Measurements from ENCODE around the gene CDRT4.

GRCh38 chr17:15405058-15405415 is 62.4 kb downstream of the CDRT4 start:
- no peak for TF ChIP-seq ELF1 (IDR thresholded peaks at IDR 0.05; ENCODE audit: borderline replicate concordance, low read depth)
- TF ChIP-seq CTCF (IDR thresholded peaks at IDR 0.05 in 2 of 3, conservative IDR thresholded peaks at IDR 0.05 in 1 of 3; ENCODE audit: borderline replicate concordance in 1 of 3, insufficient read depth in 1 of 3, low read depth in 2 of 3, low read length in 2 of 3), result no peak
- TF ChIP-seq ZFX (IDR thresholded peaks at IDR 0.05), result no peak
- no peak for TF ChIP-seq POLR2AphosphoS5 (IDR thresholded peaks at IDR 0.05; ENCODE audit: low read depth, low read length)
- TF ChIP-seq POLR2A (IDR thresholded peaks at IDR 0.05; ENCODE audit: borderline replicate concordance, extremely low read depth, insufficient read depth, insufficient read length), result no peak

Data from HCT116 (cell line).